H1 (cell line): ENCODE results near the gene IL13RA1. TPM values are rescaled to one million over a fixed set of nuclear protein-coding genes. Genes with fewer than 3 reads are reported as not detected.

Experiments used
- CTCF ChIA-PET: fragments of 300-600 bp; sonication (Branson Sonifier 250); formaldehyde crosslinking; loops from one replicate; lab custom pipeline; 2021; ENCODE audit not compliant: partially characterized antibody; lab: Charles Lee
- POLR2A ChIA-PET: fragments of 300-600 bp; sonication (Branson Sonifier 250); formaldehyde crosslinking; loops from one replicate; lab custom pipeline; 2021; ENCODE audit warnings: inconsistent platforms; ENCODE audit not compliant: partially characterized antibody; lab: Charles Lee
- DNase-seq, 2 experiments: peaks; one replicate each; pipeline versions ENCODE4 v3.0.0 to v3.0.0-alpha.2; 2010 to 2022; ENCODE audit warnings: low spot score in 2 of 2, low read depth in 1 of 2, mixed read lengths in 1 of 2
- FAIRE-seq: peaks from 2 replicates; lab custom pipeline; 2011; peaks lifted over from hg19 to GRCh38; lab: Jason Lieb, UNC
- H2AFZ ChIP-seq: 2 replicates; pipeline ENCODE4 v1.8.1; 2012; ENCODE audit warnings: low read length, inconsistent platforms
- H2AK5ac ChIP-seq: 2 replicates; pipeline ENCODE4 v1.6.1; 2013; ENCODE audit warnings: low read depth, low read length
- H2BK120ac ChIP-seq: replicated peaks from 2 replicates; pipeline ENCODE3; 2013; ENCODE audit warnings: low read depth, low read length, inconsistent platforms
- H2BK12ac ChIP-seq: 2 replicates; pipeline ENCODE4 v1.6.1; 2013; ENCODE audit warnings: low read depth, low read length
- H2BK15ac ChIP-seq: 2 replicates; pipeline ENCODE4 v1.6.1; 2013; ENCODE audit warnings: low read length
- H2BK20ac ChIP-seq: 2 replicates; pipeline ENCODE4 v1.6.1; 2013; ENCODE audit warnings: low read length
- H2BK5ac ChIP-seq: 2 replicates; pipeline ENCODE4 v1.6.1; 2013; ENCODE audit warnings: low read depth, low read length
- H3K14ac ChIP-seq: 2 replicates; pipeline ENCODE4 v1.6.1; 2013; ENCODE audit warnings: inconsistent platforms; ENCODE audit not compliant: insufficient read length
- H3K18ac ChIP-seq: 2 replicates; pipeline ENCODE4 v1.6.1; 2013; ENCODE audit warnings: low read length; ENCODE audit errors: extremely low read depth
- H3K23ac ChIP-seq: 2 replicates; pipeline ENCODE4 v1.6.1; 2013; ENCODE audit warnings: inconsistent platforms; ENCODE audit not compliant: insufficient read length
- H3K23me2 ChIP-seq: 2 replicates; pipeline ENCODE4 v1.6.1; 2013; ENCODE audit warnings: low read depth, low read length
- H3K27ac ChIP-seq: 2 replicates; pipeline ENCODE4 v1.6.1; 2011; ENCODE audit warnings: low read depth, low read length, inconsistent platforms
- H3K27me3 ChIP-seq, 4 experiments: replicated peaks in 1 of 4; 1 replicate in 1 of 4; 2 replicates in 3 of 4; pipeline versions ENCODE4 v1.6.1 to v1.8.1; 2011 to 2013; ENCODE audit warnings: low read length in 3 of 4, mild to moderate bottlenecking in 3 of 4, inconsistent platforms in 2 of 4, mixed read lengths in 2 of 4, moderate library complexity in 1 of 4; ENCODE audit not compliant: control insufficient read depth in 3 of 4, insufficient read depth in 3 of 4; ENCODE audit errors: extremely low read depth in 1 of 4
- H3K36me3 ChIP-seq, 4 experiments: 2 replicates each; pipeline versions ENCODE4 v1.6.1 to v1.8.1; 2011 to 2013; ENCODE audit warnings: mild to moderate bottlenecking in 4 of 4, low read length in 3 of 4, moderate library complexity in 2 of 4, control low read depth in 1 of 4, inconsistent platforms in 1 of 4; ENCODE audit not compliant: insufficient read depth in 4 of 4, control insufficient read depth in 2 of 4
- H3K4ac ChIP-seq: replicated peaks from 2 replicates; pipeline ENCODE3; 2013; ENCODE audit warnings: low read length, low read depth, mixed read lengths, inconsistent platforms; ENCODE audit not compliant: insufficient read length
- H3K4me1 ChIP-seq, 4 experiments: replicated peaks in 1 of 4; 1 replicate in 1 of 4; 2 replicates in 3 of 4; pipeline versions ENCODE4 v1.6.1 to v1.8.1; 2011 to 2013; ENCODE audit warnings: low read length in 3 of 4, inconsistent platforms in 2 of 4, mixed read lengths in 1 of 4; ENCODE audit not compliant: insufficient read depth in 4 of 4, control insufficient read depth in 3 of 4
- H3K4me2 ChIP-seq, 2 experiments: 2 replicates each; pipeline versions ENCODE4 v1.6.1 to v1.8.1; 2011 to 2013; ENCODE audit warnings: low read depth in 2 of 2, low read length in 2 of 2, control low read depth in 1 of 2, inconsistent platforms in 1 of 2, mild to moderate bottlenecking in 1 of 2; ENCODE audit not compliant: insufficient read depth in 1 of 2
- H3K4me3 ChIP-seq, 4 experiments: fragments of 200-600, 300-600 bp in 1 of 4; sonication (generic), shearing (Covaris generic), sonication (Bioruptor Twin) in 1 of 4; 2 replicates each; pipeline versions ENCODE4 v1.5.1 to v1.8.1; 2011 to 2016; ENCODE audit warnings: low read length in 4 of 4, low read depth in 3 of 4, control low read depth in 2 of 4, inconsistent platforms in 2 of 4, mild to moderate bottlenecking in 2 of 4, mixed read lengths in 1 of 4, moderate library complexity in 1 of 4; ENCODE audit not compliant: insufficient read depth in 2 of 4; ENCODE audit errors: extremely low read depth in 1 of 4
- H3K56ac ChIP-seq: replicated peaks from 2 replicates; pipeline ENCODE3; 2013; ENCODE audit warnings: low read depth, mild to moderate bottlenecking, mixed read lengths, low read length, inconsistent platforms; ENCODE audit not compliant: insufficient read length
- H3K79me1 ChIP-seq: 2 replicates; pipeline ENCODE4 v1.6.1; 2013; ENCODE audit warnings: low read depth, low read length, control low read depth
- H3K79me2 ChIP-seq, 2 experiments: 2 replicates each; pipeline versions ENCODE4 v1.6.1 to v1.8.1; 2012 to 2013; ENCODE audit warnings: low read length in 2 of 2, mild to moderate bottlenecking in 2 of 2, inconsistent platforms in 1 of 2; ENCODE audit not compliant: insufficient read depth in 2 of 2, control insufficient read depth in 1 of 2
- H3K9ac ChIP-seq, 4 experiments: replicated peaks in 1 of 4; 1 replicate in 1 of 4; 2 replicates in 3 of 4; pipeline versions ENCODE4 v1.6.1 to v1.8.1; 2011 to 2013; ENCODE audit warnings: low read depth in 3 of 4, low read length in 3 of 4, control low read depth in 2 of 4, mild to moderate bottlenecking in 2 of 4, moderate library complexity in 2 of 4, inconsistent platforms in 1 of 4; ENCODE audit errors: extremely low read depth in 1 of 4
- H3K9me3 ChIP-seq, 2 experiments: 2 replicates each; pipeline versions ENCODE4 v1.6.1 to v1.8.1; 2012 to 2013; ENCODE audit warnings: mild to moderate bottlenecking in 2 of 2, moderate library complexity in 2 of 2, control low read depth in 1 of 2, inconsistent platforms in 1 of 2, low read depth in 1 of 2, low read length in 1 of 2, mixed read lengths in 1 of 2; ENCODE audit not compliant: insufficient read depth in 2 of 2
- H4K20me1 ChIP-seq, 2 experiments: replicated peaks in 1 of 2; 2 replicates each; pipeline versions ENCODE3 to v1.8.1; 2011 to 2013; ENCODE audit warnings: inconsistent platforms in 2 of 2, low read length in 2 of 2, mild to moderate bottlenecking in 1 of 2; ENCODE audit not compliant: insufficient read depth in 2 of 2, control insufficient read depth in 1 of 2
- H4K5ac ChIP-seq: 2 replicates; pipeline ENCODE4 v1.6.1; 2013; ENCODE audit warnings: low read length, low read depth, mixed read lengths, inconsistent platforms; ENCODE audit not compliant: insufficient read length
- H4K8ac ChIP-seq: 2 replicates; pipeline ENCODE4 v1.8.0; 2013; ENCODE audit warnings: mild to moderate bottlenecking, moderate library complexity, low read length, inconsistent platforms; ENCODE audit not compliant: insufficient read depth; ENCODE audit errors: extremely low read depth
- H4K91ac ChIP-seq: replicated peaks from 2 replicates; pipeline ENCODE3; 2013; ENCODE audit warnings: low read length, mixed read lengths, inconsistent platforms; ENCODE audit not compliant: insufficient read length
- BACH1 ChIP-seq: IDR thresholded peaks from 2 replicates; pipeline ENCODE4 v1.6.1; 2012; ENCODE audit warnings: low read length, improper control_type of control experiment
- BCL11A ChIP-seq, 2 experiments: IDR thresholded peaks; one replicate each; pipeline ENCODE4 v1.6.1; 2011; ENCODE audit warnings: low read depth in 2 of 2, low read length in 2 of 2, mild to moderate bottlenecking in 2 of 2
- CHD1 ChIP-seq: IDR thresholded peaks from 2 replicates; pipeline ENCODE4 v1.6.1; 2012; ENCODE audit warnings: low read depth, low read length, improper control_type of control experiment
- CREB1 ChIP-seq: IDR thresholded peaks from 2 replicates; pipeline ENCODE4 v1.6.1; 2012; ENCODE audit warnings: inconsistent platforms
- JUND ChIP-seq: IDR thresholded peaks from 2 replicates; pipeline ENCODE4 v1.6.1; 2011; ENCODE audit warnings: mild to moderate bottlenecking, improper control_type of control experiment, low read length
- KDM5A ChIP-seq: fragments of 200-600 bp; IDR thresholded peaks from 2 replicates; pipeline ENCODE4 v1.7.1; 2012; ENCODE audit warnings: mild to moderate bottlenecking, low read length, inconsistent platforms, mixed read lengths
- NRF1 ChIP-seq: IDR thresholded peaks from 2 replicates; pipeline ENCODE4 v1.6.1; 2011; ENCODE audit warnings: mild to moderate bottlenecking, low read depth, low read length, improper control_type of control experiment
- RFX5 ChIP-seq: IDR thresholded peaks from 2 replicates; pipeline ENCODE4 v1.6.1; 2011; ENCODE audit warnings: low read depth, low read length, improper control_type of control experiment, borderline replicate concordance
- SIN3A ChIP-seq, 2 experiments: IDR thresholded peaks in 1 of 2; conservative IDR thresholded peaks in 1 of 2; 2 replicates each; pipeline ENCODE4 v1.6.1; 2011 to 2012; ENCODE audit warnings: low read length in 2 of 2, improper control_type of control experiment in 1 of 2, low read depth in 1 of 2, mild to moderate bottlenecking in 1 of 2
- SP1 ChIP-seq: IDR thresholded peaks from 2 replicates; pipeline ENCODE4 v1.6.1; 2011; ENCODE audit warnings: low read depth, low read length
- TCF12 ChIP-seq: IDR thresholded peaks from 2 replicates; pipeline ENCODE4 v1.6.1; 2011; ENCODE audit warnings: low read depth, mild to moderate bottlenecking, low read length
- WGBS, 2 experiments: shearing (Covaris generic) in 1 of 2; methylation state at CpG; one replicate each; pipeline versions ENCODE4 v1.1.6 to v1.1.7; 2013 to 2015; ENCODE audit warnings: low lambda C conversion rate in 2 of 2, mixed read lengths in 2 of 2, inconsistent platforms in 1 of 2, low coverage in 1 of 2, missing lambda C conversion rate in 1 of 2; ENCODE audit not compliant: insufficient replicate concordance in 2 of 2, insufficient coverage in 1 of 2, insufficient read length in 1 of 2; ENCODE audit errors: extremely low coverage in 1 of 2, missing lambda C conversion rate in 1 of 2; 5-methylcytosine and 5-hydroxymethylcytosine counted together
- polyA plus RNA-seq, 7 experiments: library from polyadenylated mRNA; depleted of rRNA in 3 of 7; stranded (reverse) in 5 of 7; unstranded in 2 of 7; fragments of >200 nt in 5 of 7; fragments of 200-250 nt in 2 of 7; gene quantifications; 1 replicate in 5 of 7; 2 replicates in 1 of 7; 4 replicates in 1 of 7; pipeline versions ENCODE4 v1.2.1 to v1.2.3, GENCODE V29; 2011 to 2013; ENCODE audit warnings: missing spikeins in 2 of 7, mixed read lengths in 2 of 7
- total RNA-seq: library from RNA; stranded (reverse); fragmentation: NEBNext Ultra II Directional; extraction: Animal tissue kit (Norgen Biotek cat#: 25700); gene quantifications from 2 replicates; pipeline ENCODE4 v1.2.1, GENCODE V29; 2021
- TF ChIP-seq, protein P1 (sequence below): IDR thresholded peaks from 2 replicates; pipeline ENCODE4 v1.6.1; 2011; ENCODE audit warnings: low read depth, mild to moderate bottlenecking, low read length; ENCODE audit not compliant: insufficient read depth
- TF ChIP-seq, protein P2 (sequence below), 3 experiments: IDR thresholded peaks; 1 replicate in 2 of 3; 2 replicates in 1 of 3; pipeline versions ENCODE4 v1.5.1 to v1.6.1; 2011; ENCODE audit warnings: low read length in 3 of 3, mild to moderate bottlenecking in 3 of 3, inconsistent platforms in 2 of 3, low read depth in 1 of 3, moderate library complexity in 1 of 3; ENCODE audit not compliant: insufficient read depth in 1 of 3; ENCODE audit errors: control extremely low read depth in 1 of 3

The IL13RA1 gene
- total and polyA plus RNA-seq, 2 of the 8 experiments (the other 6 are each of a cell fraction or from before 2014, with no cell fraction given) = 3.3 to 9.4 TPM

DNA sequence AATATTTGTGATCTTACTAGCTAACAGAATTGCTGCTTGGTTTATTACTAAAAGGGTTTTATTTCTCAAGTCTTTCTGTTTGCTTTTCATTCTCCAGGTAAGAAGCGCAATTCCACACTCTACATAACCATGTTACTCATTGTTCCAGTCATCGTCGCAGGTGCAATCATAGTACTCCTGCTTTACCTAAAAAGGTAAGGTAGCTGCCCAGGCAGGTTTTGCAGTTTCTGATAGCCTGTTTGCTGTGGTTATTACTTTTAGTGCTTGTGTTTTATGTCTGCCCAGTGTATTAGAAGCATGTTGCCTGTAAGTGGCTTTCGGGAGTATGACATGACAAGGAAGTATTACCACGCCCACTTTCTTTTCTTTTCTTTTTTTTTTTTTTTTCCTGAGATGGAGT, 46.4 kb downstream of the IL13RA1 start:
- H4K91ac ChIP-seq = no peak overlapping the region
- ChIA-PET POLR2A (no interaction called here), CTCF (interaction anchor here (1.0 kb wide), 1 partner anchor 65 kb away, joined by 4 read pairs; no protein-coding TSS in a partner anchor)
- no peak overlapping the region for H2BK5ac ChIP-seq
- no peak overlapping the region for H2BK15ac ChIP-seq
- H3K79me1 ChIP-seq = no peaks in the 10 kb centered on the region
- H2AK5ac ChIP-seq = no peak overlapping the region
- H2BK12ac ChIP-seq = no peak overlapping the region
- no peak overlapping the region for H4K8ac ChIP-seq
- DNase-seq (no peak), FAIRE-seq (no peak)
- H3K4me2 ChIP-seq = no peak overlapping the region
- H3K9me3 ChIP-seq = no peaks in the 10 kb centered on the region
- no peak overlapping the region for H3K27ac ChIP-seq
- no peak overlapping the region for H3K4me3 ChIP-seq
- H3K36me3 ChIP-seq = no peaks in the 10 kb centered on the region
- H3K23ac ChIP-seq = no peak overlapping the region
- H3K14ac ChIP-seq = no peak overlapping the region
- no peaks in the 10 kb centered on the region for H3K23me2 ChIP-seq
- H3K56ac ChIP-seq = no peak overlapping the region
- H4K20me1 ChIP-seq = no peaks in the 10 kb centered on the region
- no peaks in the 10 kb centered on the region for H3K27me3 ChIP-seq
- 84% methylated on average over 3 of the region's 5 CpGs; no CpG with 5 or more reads in 1 of the 2 experiments for WGBS, 2 experiments
- H2AFZ ChIP-seq = no peak overlapping the region
- H3K4me1 ChIP-seq = no peaks in the 10 kb centered on the region
- H3K4ac ChIP-seq = no peak overlapping the region
- no peak overlapping the region for H3K18ac ChIP-seq
- H4K5ac ChIP-seq = no peak overlapping the region
- no peak overlapping the region for H2BK20ac ChIP-seq
- H2BK120ac ChIP-seq = no peak overlapping the region
- H3K9ac ChIP-seq = no peak overlapping the region
- H3K79me2 ChIP-seq = no peaks in the 10 kb centered on the region
- TF ChIP-seq BACH1 = no peak
- no peak for TF ChIP-seq CREB1
- TF ChIP-seq RFX5 = no peak
- no peak for TF ChIP-seq NRF1
- TF ChIP-seq TCF12 = no peak
- TF ChIP-seq KDM5A = no peak
- TF ChIP-seq CHD1 = no peak
- no peak for TF ChIP-seq BCL11A (IDR thresholded peaks at IDR 0.05; ENCODE audit: low read depth in 2 of 2, low read length in 2 of 2)
- TF ChIP-seq, protein P1, sequence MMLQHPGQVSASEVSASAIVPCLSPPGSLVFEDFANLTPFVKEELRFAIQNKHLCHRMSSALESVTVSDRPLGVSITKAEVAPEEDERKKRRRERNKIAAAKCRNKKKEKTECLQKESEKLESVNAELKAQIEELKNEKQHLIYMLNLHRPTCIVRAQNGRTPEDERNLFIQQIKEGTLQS = no peak
- no peak for TF ChIP-seq SP1
- TF ChIP-seq SIN3A (conservative IDR thresholded peaks at IDR 0.05 in 1 of 2, IDR thresholded peaks at IDR 0.05 in 1 of 2; ENCODE audit: low read depth in 1 of 2, low read length in 2 of 2) = no peak
- no peak for TF ChIP-seq JUND
- TF ChIP-seq, protein P2, sequence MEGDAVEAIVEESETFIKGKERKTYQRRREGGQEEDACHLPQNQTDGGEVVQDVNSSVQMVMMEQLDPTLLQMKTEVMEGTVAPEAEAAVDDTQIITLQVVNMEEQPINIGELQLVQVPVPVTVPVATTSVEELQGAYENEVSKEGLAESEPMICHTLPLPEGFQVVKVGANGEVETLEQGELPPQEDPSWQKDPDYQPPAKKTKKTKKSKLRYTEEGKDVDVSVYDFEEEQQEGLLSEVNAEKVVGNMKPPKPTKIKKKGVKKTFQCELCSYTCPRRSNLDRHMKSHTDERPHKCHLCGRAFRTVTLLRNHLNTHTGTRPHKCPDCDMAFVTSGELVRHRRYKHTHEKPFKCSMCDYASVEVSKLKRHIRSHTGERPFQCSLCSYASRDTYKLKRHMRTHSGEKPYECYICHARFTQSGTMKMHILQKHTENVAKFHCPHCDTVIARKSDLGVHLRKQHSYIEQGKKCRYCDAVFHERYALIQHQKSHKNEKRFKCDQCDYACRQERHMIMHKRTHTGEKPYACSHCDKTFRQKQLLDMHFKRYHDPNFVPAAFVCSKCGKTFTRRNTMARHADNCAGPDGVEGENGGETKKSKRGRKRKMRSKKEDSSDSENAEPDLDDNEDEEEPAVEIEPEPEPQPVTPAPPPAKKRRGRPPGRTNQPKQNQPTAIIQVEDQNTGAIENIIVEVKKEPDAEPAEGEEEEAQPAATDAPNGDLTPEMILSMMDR (IDR thresholded peaks at IDR 0.05; ENCODE audit: control extremely low read depth in 1 of 3, insufficient read depth in 1 of 3, low read depth in 1 of 3, low read length in 3 of 3) = no peak
